Measurements from ENCODE around the gene STXBP6.

The STXBP6 gene

DNA sequence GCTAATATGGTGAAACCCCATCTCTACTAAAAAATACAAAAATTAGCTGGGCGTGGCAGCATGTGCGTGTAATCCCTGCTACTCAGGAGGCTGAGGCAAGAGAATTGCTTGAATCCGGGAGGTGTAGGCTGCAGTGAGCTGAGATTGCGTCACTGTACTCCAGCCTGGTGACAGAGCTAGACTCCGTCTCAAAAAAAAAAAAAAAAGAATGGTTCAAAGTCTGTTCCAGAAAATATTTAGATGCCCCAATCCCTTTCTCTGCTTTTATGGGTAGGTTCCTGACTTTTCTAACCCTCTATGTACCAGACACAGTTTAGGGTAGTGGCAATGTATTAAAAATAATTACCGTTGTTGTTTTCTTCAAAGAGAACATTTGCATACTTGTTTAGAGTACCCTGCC is 161.4 kb downstream of the STXBP6 start:
- in situ Hi-C loops (cut with HindIII; ENCODE audit: low pct_unique_long_range_greater_than_20kb, low sequenced_read_pairs): no loop called here
- no peak for TF ChIP-seq JUND (IDR thresholded peaks at IDR 0.05; ENCODE audit: low read depth)
- DNase-seq (ENCODE audit: low read depth in 1 of 2, low spot score in 1 of 2): no peak

DNA sequence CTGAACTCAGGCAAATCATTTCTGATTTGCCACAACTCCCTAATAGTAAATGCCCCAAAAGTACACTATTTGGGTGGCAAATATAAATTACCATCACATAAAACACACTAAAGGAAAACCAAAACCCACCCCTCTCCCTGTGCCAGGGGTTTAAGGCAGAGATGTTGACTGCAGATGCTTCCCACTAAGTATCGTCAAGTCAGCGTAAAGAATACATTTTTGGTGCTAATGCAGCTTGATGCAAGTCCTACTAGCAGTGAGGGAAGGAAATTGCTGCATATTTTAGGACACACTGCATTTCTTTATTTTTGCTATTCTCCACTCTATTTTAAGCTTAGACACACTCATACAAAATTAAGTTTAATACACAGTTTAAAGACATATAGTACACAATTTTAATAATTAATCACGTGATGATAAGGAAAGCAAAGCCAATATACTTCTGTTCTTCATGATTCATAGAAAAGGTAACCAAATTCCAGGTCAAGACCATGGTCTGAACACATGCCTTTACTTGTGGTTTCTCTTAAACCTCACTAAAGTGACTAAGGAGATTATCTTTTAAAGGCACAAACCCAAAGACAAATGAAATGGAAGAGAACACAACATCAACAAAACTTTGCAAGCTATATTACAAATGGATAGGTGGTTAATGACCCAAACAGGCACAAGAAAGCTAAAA is 162.2 kb downstream of the STXBP6 start:
- TF ChIP-seq JUND (IDR thresholded peaks at IDR 0.05; ENCODE audit: low read depth): no peak
- in situ Hi-C loops (cut with HindIII; ENCODE audit: low pct_unique_long_range_greater_than_20kb, low sequenced_read_pairs): no loop called here
- DNase-seq (ENCODE audit: low read depth in 1 of 2, low spot score in 1 of 2): no peak

DNA sequence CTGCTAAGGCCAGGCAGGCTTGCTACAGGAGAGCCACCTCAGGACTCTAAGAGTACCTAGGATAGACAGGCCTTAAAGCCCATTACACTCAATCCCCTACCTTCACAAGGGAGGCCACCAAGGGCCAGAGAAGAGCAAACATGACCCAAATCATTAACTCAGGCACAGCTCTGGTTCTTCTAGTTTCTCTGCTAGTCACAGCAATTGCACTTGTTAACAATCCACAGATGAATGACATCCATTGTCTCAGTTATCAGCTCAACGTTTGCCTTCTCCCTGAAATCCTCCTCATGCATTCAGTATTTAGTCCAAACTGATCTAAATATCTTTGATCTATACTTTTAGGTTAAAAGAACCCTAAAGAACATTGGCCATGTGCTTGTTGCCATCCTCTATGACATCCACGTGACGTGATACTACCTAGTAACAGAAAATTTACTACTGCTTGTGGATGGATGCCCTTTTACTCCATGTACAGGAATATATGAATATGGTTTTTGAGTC is 164.5 kb downstream of the STXBP6 start:
- DNase-seq (ENCODE audit: low read depth in 1 of 2, low spot score in 1 of 2): no peak
- in situ Hi-C loops (cut with HindIII; ENCODE audit: low pct_unique_long_range_greater_than_20kb, low sequenced_read_pairs): no loop called here
- TF ChIP-seq JUND (IDR thresholded peaks at IDR 0.05; ENCODE audit: low read depth): no peak

DNA sequence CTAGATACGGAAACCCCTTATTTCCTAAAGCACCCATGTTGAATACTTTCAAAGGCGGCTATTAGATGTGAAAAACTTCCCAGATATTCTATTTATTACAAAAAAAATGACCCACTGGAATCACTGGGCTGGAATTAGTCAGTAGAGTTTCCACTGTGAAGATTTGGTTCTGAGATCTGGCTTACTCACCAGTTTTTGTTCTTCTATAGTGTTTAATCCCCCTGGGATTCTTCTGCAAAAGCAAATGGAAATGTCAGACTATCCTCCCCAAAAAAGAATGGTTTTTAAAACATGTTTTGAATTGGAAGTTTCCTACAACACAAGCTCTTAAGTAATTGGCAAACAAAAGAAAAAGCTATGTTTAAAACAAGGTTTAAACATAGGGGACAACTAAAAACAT is 166.4 kb downstream of the STXBP6 start:
- no peak for DNase-seq (ENCODE audit: low read depth in 1 of 2, low spot score in 1 of 2)
- in situ Hi-C loops (cut with HindIII; ENCODE audit: low pct_unique_long_range_greater_than_20kb, low sequenced_read_pairs): no loop called here
- no peak for TF ChIP-seq JUND (IDR thresholded peaks at IDR 0.05; ENCODE audit: low read depth)

DNA sequence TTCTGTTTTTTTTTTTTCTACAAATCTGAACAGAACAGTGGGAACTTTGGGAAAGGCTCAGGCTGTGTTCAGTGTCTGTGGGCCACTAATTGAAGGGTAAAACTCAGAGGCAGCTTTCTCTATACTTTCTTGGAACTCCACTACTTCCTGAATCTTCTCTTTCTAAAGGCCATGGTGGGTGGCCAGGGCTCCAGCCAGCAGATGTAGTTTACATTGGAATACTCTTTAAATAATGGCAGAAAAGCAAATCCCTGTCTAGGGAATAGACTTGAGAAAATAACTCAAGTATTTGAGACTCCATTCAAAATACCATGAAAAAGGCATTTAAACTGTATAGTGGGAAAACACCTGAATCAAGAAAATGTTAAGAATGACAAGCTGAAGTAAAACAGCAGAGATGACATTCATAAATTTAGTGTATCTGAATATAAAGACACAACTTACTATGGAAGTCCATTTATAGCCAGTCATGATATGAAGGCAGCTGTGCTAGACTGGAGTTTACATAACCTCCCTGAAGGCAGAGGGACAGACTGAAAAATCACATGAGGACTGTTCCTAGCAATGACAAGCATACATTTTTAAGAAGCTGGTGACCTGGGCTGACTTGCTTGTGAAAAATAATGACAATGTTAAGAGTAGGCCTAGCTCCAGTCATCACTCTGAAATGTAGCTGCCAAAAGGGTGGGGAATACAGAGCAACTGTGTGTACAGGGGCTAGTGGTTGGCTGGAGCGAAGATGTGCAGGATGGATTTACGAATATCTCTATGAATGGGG is 168.6 kb downstream of the STXBP6 start:
- no peak for TF ChIP-seq JUND (IDR thresholded peaks at IDR 0.05; ENCODE audit: low read depth)
- in situ Hi-C loops (cut with HindIII; ENCODE audit: low pct_unique_long_range_greater_than_20kb, low sequenced_read_pairs): no loop called here
- no peak for DNase-seq (ENCODE audit: low read depth in 1 of 2, low spot score in 1 of 2)

DNA sequence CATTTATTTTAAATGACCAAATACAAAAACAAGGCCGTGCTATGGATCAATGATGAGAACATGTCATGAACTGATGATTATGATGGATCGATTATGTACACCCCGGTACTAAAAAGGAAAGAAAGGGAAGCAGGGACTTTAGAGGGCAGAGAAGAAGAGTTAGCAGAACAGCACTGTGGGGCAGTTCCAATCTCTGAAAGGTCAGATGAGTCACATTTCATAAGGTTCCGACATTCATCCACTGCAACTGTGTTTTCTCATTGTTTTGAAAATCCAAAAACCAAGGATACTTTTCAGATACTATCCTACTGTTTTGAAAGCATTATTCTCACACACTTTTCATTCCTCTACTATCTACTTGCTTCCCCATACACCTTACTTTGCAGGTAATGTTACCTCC is 169.3 kb downstream of the STXBP6 start:
- no peak for TF ChIP-seq JUND (IDR thresholded peaks at IDR 0.05; ENCODE audit: low read depth)
- in situ Hi-C loops (cut with HindIII; ENCODE audit: low pct_unique_long_range_greater_than_20kb, low sequenced_read_pairs): no loop called here
- no peak for DNase-seq (ENCODE audit: low read depth in 1 of 2, low spot score in 1 of 2)

DNA sequence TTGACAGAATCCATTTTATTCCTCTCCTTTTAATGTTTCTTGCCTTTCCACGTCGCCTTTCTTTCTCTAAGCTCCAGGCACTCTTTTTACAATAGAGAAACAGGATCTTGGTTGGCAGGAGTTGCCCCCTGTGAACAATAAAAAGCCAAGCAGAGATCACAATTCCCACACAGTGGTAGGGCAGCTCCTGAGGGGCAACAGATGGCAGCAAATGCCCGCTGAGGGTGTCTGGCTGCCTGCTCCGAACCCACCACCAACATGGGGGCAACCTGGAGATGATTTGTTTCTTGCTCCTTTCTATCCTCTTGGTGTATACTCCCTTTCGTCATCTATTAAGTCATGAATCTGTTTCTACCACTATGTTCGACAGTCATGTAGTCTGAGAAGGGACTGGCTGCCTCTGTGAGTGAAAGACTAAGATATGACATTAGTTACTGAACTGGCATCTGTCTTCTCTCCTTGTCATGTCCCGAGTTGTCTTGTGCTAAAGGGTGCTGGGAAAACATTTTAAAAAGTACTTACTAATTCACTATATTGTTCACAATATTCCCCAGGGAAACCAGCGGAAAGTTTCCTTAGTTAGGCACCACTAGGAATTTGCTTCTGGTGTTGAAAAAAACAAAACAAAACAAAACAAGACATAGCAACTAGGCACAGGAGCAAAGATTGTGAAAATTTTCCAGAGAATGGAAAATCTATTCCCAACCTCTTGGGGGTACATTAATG is 170.1 kb downstream of the STXBP6 start:
- DNase-seq (ENCODE audit: low read depth in 1 of 2, low spot score in 1 of 2): no peak
- TF ChIP-seq JUND (IDR thresholded peaks at IDR 0.05; ENCODE audit: low read depth): no peak
- in situ Hi-C loops (cut with HindIII; ENCODE audit: low pct_unique_long_range_greater_than_20kb, low sequenced_read_pairs): no loop called here

DNA sequence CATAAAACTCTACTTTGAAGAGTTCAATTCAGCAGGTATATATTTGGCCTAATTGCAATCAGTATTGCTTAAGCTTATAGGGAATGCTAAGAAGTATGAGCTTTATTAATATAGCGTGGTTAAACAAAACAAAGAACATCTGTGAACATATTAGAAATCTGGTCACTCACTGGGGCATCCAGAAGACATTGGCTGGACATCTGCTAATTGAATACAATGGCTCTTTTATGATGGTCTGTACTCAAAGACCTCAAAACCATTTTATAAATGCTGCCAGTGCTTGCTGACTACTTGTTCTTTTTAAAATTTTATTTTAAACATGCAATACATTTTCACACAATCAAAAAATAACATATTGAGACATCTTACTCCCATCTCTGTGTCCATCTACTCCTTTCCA is 173.0 kb downstream of the STXBP6 start:
- DNase-seq (ENCODE audit: low read depth in 1 of 2, low spot score in 1 of 2): no peak
- TF ChIP-seq JUND (IDR thresholded peaks at IDR 0.05; ENCODE audit: low read depth): no peak
- in situ Hi-C loops (cut with HindIII; ENCODE audit: low pct_unique_long_range_greater_than_20kb, low sequenced_read_pairs): no loop called here

DNA sequence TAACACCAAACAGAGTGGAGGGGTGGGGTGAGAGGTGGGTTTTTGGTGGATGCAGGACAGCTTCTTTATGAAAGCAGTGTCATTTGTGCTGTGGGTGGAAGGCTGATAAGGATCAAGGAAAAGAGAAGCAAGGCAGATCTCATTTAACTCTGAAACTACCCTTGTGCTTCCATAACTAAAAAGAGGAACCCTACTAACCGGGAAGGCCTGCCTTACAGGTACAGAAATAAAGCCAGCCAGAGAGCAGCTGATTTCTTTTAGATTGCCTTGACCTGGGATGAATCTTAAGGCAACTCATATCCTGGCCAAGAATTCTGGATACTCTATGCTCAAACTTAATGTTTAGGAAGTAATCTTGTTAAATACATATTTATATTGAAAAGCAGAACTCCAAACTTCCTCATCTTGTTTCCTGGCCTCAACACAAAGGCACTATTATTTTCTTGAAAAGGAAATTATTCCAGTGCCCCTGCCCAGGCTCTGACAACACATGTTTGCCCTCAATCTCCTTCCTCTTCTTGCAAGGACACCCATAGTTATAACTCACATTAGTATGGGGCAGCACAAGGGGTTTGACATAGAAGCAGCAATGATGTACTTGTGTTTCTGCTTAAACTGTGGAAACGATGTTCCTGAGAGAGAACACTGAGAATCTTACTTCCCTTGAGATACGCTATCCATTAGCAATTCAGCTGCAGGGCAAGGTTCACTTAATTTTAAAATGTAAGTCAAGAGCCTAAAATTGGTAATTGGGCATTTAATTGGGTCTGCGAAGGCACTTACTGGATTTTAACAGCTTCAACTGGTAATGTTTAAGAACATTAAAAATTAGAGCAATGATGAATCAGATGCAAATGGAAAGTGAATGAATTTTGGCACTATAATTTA is 173.7 kb downstream of the STXBP6 start:
- TF ChIP-seq JUND (IDR thresholded peaks at IDR 0.05; ENCODE audit: low read depth): no peak
- in situ Hi-C loops (cut with HindIII; ENCODE audit: low pct_unique_long_range_greater_than_20kb, low sequenced_read_pairs): no loop called here
- no peak for DNase-seq (ENCODE audit: low read depth in 1 of 2, low spot score in 1 of 2)

DNA sequence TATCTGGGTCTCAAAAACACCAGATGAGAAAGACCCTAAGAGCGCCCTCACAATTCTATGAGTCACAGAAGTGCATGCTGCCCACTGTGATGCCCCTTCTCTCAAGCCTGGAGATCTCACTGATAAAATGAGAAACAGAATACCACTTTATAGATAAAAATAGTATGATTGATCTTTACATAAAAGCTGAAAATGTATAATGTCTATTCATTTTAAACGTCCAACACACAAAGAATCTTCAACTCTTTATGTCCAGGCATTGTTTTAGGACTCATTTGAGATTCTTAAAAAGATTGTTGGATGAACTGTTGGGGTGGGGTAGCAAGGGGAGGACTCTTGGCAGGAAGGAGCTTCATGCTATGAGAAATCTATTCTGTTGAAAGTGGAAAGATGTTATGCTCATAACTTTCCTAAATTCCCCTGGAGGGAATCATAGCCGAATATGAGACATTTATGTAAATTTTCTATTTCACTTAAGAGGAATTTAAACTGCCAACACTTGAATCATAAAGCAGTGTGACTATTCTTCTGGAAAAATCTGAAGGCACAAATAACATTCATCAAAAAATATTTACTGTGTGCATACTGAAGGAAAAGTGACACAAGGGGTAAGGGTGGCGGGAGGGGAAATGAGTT is 174.6 kb downstream of the STXBP6 start:
- in situ Hi-C loops (cut with HindIII; ENCODE audit: low pct_unique_long_range_greater_than_20kb, low sequenced_read_pairs): no loop called here
- no peak for DNase-seq (ENCODE audit: low read depth in 1 of 2, low spot score in 1 of 2)

DNA sequence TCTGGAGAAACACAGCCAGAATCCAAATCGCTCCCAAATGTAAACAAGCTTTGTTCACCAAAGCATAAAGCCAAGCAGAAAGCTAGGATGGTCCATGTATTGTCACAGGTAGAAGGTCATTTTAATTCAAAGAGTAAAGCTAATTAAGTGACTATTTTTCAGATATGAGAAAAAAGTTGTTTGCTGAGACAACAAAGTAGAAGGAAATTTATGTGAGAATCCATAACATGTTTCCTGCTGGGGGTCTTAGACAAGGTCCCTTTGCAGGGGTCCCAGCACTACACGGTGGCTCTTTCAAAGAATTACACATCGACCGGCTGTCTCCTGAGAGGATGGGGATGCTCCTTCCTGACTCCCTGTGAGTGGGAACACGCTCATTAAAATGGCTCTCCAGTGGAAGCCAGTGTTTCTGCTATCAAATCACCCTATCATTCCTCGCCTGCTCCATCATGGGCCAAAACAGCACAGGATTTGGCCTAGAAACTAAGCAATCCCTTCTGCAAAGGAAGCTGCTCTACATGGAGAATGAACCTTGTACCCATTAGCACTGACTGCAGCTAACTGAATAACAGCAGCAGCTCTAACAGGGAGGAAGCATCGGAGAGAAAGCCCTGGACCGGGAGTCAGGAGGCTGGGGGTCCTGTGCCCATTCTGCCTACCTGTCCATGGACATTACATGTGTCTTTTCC is 175.3 kb downstream of the STXBP6 start:
- in situ Hi-C loops (cut with HindIII; ENCODE audit: low pct_unique_long_range_greater_than_20kb, low sequenced_read_pairs): no loop called here
- TF ChIP-seq JUND (IDR thresholded peaks at IDR 0.05; ENCODE audit: low read depth): no peak
- DNase-seq (ENCODE audit: low read depth in 1 of 2, low spot score in 1 of 2): no peak

More for the DNA sequence above, 174.6 kb downstream of the STXBP6 start:
- TF ChIP-seq JUND (IDR thresholded peaks at IDR 0.05; ENCODE audit: low read depth): no peak
